Measurements from ENCODE around the gene CSTPP1.
"Not testable (repeated sequence)": the region's sequence is repeated elsewhere in the genome, so short reads cannot be mapped to it uniquely, and the experiment has no call there.

The CSTPP1 gene

GRCh38 chr11:46961041-46961440, 24.5 kb downstream of the CSTPP1 start:
- no peak for DNase-seq

- not testable (repeated sequence) for DNase-seq
These were observed 25.3 kb downstream of the CSTPP1 start for GRCh38 chr11:46961886-46962285.

- no peak for DNase-seq
These were observed 27.3 kb downstream of the CSTPP1 start for GRCh38 chr11:46963844-46964243.

- DNase-seq: no peak
These were observed 30.2 kb downstream of the CSTPP1 start for GRCh38 chr11:46966773-46967172.

- DNase-seq: no peak
These were observed 31.4 kb downstream of the CSTPP1 start for GRCh38 chr11:46967962-46968361.

- no peak for DNase-seq
These were observed 32.8 kb downstream of the CSTPP1 start for GRCh38 chr11:46969379-46969778.

- DNase-seq: no peak
These were observed 34.5 kb downstream of the CSTPP1 start for GRCh38 chr11:46970913-46971625.

- no peak for DNase-seq
These were observed 35.8 kb downstream of the CSTPP1 start for GRCh38 chr11:46972343-46972742.

GRCh38 chr11:46972821-46973220, 36.3 kb downstream of the CSTPP1 start:
- no peak for DNase-seq

- DNase-seq: no peak
These were observed 39.8 kb downstream of the CSTPP1 start for GRCh38 chr11:46976182-46976854.

- no peak for DNase-seq
These were observed 40.7 kb downstream of the CSTPP1 start for GRCh38 chr11:46977038-46977813.

- no peak for DNase-seq
These were observed 41.5 kb downstream of the CSTPP1 start for GRCh38 chr11:46978005-46978491.

GRCh38 chr11:46979358-46979757, 42.8 kb downstream of the CSTPP1 start:
- DNase-seq: no peak

GRCh38 chr11:46981436-46981835, 44.9 kb downstream of the CSTPP1 start:
- no peak for DNase-seq

- DNase-seq: no peak
These were observed 46.4 kb downstream of the CSTPP1 start for GRCh38 chr11:46982797-46983452.

GRCh38 chr11:46983598-46983997, 47.0 kb downstream of the CSTPP1 start:
- no peak for DNase-seq

- no peak for DNase-seq
These were observed 48.0 kb downstream of the CSTPP1 start for GRCh38 chr11:46984548-46984947.

- DNase-seq: no peak
These were observed 48.4 kb downstream of the CSTPP1 start for GRCh38 chr11:46984987-46985386.

- no peak for DNase-seq
These were observed 50.6 kb downstream of the CSTPP1 start for GRCh38 chr11:46987183-46987582.

GRCh38 chr11:46989810-46990487, 53.4 kb downstream of the CSTPP1 start:
- not testable (repeated sequence) for DNase-seq

GRCh38 chr11:46991391-46991790, 54.8 kb downstream of the CSTPP1 start:
- no peak for DNase-seq

- not testable (repeated sequence) for DNase-seq
These were observed 55.8 kb downstream of the CSTPP1 start for GRCh38 chr11:46992386-46992785.
